HAP-1 (cell line): ENCODE measurements around the gene LIPK.
"Not testable (repeated sequence)": the region's sequence is repeated elsewhere in the genome, so short reads cannot be mapped to it uniquely, and the experiment has no call there.

Experiments
- DNase-seq, 2 experiments: peaks; one replicate each; pipeline ENCODE4 v3.0.0-alpha.2; 2016 to 2020; ENCODE audit warnings: low spot score in 2 of 2
- H3K27me3 ChIP-seq: fragments of 250-450 bp; sonication (Bioruptor Pico); 2 replicates; pipeline ENCODE4 v1.5.1; 2020; ENCODE audit warnings: low read depth, mild to moderate bottlenecking, moderate library complexity
- H3K36me3 ChIP-seq: fragments of 250-450 bp; sonication (Bioruptor Pico); replicated peaks from 2 replicates; pipeline ENCODE4 v1.5.1; 2020; ENCODE audit warnings: mild to moderate bottlenecking
- H3K4me1 ChIP-seq: fragments of 250-450 bp; sonication (Bioruptor Pico); 2 replicates; pipeline ENCODE4 v1.5.1; 2020; ENCODE audit warnings: mild to moderate bottlenecking
- H3K4me3 ChIP-seq: fragments of 250-450 bp; sonication (Bioruptor Pico); 2 replicates; pipeline ENCODE4 v1.5.1; 2020; ENCODE audit warnings: mild to moderate bottlenecking, moderate library complexity
- H3K9me3 ChIP-seq: fragments of 250-450 bp; sonication (Bioruptor Pico); 2 replicates; pipeline ENCODE4 v1.5.1; 2020; ENCODE audit warnings: mild to moderate bottlenecking, moderate library complexity
- in situ Hi-C: fragments of 300-500 bp; cut with MboI; formaldehyde crosslinking; loops from 3 replicates; pipeline ENCODE4 v1.14.3; 2020; ENCODE audit warnings: low sequenced_read_pairs, inconsistent platforms, mixed read lengths

LIPK gene

GRCh38 chr10:88687853-88688467 is 18.1 kb upstream of the LIPK start:
- DNase-seq, result peak in 1 of 2 experiments; percentile 63
- no peak overlapping the region for H3K4me3 ChIP-seq
- H3K9me3 ChIP-seq, result no peaks in the 10 kb centered on the region
- no peaks in the 10 kb centered on the region for H3K4me1 ChIP-seq
- no peaks in the 10 kb centered on the region for H3K27me3 ChIP-seq
- no peaks in the 10 kb centered on the region for H3K36me3 ChIP-seq
- in situ Hi-C loops, result loop anchor here (25.0 kb wide), 1 partner anchor 124 kb away; the partner anchor contains the start of gene LIPM

GRCh38 chr10:88689366-88689765 is 16.7 kb upstream of the LIPK start:
- Histone ChIP-seq H3K27me3 (no peaks in the 10 kb centered on the region), H3K36me3 (no peaks in the 10 kb centered on the region), H3K4me1 (peaks cover 7% of the 10 kb centered on the region; the same call in 1 of the 2 replicates), H3K9me3 (no peaks in the 10 kb centered on the region), H3K4me3 (no peak overlapping the region)
- DNase-seq, result no peak
- in situ Hi-C loops, result loop anchor here (25.0 kb wide), 1 partner anchor 123 kb away; the partner anchor contains the start of gene LIPM

- Histone ChIP-seq H3K36me3 (no peaks in the 10 kb centered on the region), H3K4me3 (no peak overlapping the region), H3K9me3 (no peaks in the 10 kb centered on the region), H3K4me1 (peaks cover 7% of the 10 kb centered on the region; the same call in 1 of the 2 replicates), H3K27me3 (no peaks in the 10 kb centered on the region)
- peak in 1 of 2 experiments; percentile 13 for DNase-seq
- in situ Hi-C loops, result loop anchor here (25.0 kb wide), 1 partner anchor 119 kb away; the partner anchor contains the start of gene LIPM
Measured at GRCh38 chr10:88693392-88694020, 12.5 kb upstream of the LIPK start.

GRCh38 chr10:88702848-88703597 is 3.0 kb upstream of the LIPK start:
- in situ Hi-C loops, result no loop called here
- Histone ChIP-seq H3K4me1 (peaks cover 18% of the 10 kb centered on the region), H3K4me3 (no peak overlapping the region), H3K27me3 (no peaks in the 10 kb centered on the region), H3K9me3 (no peaks in the 10 kb centered on the region), H3K36me3 (no peaks in the 10 kb centered on the region)
- peak; percentile 66 to 74 for DNase-seq

- H3K4me3 ChIP-seq, result no peak overlapping the region
- H3K9me3 ChIP-seq, result no peaks in the 10 kb centered on the region
- no peaks in the 10 kb centered on the region for H3K36me3 ChIP-seq
- in situ Hi-C loops, result no loop called here
- peak in 1 of 2 experiments; percentile 10 for DNase-seq
- no peaks in the 10 kb centered on the region for H3K27me3 ChIP-seq
- peaks cover 23% of the 10 kb centered on the region for H3K4me1 ChIP-seq
Measured at GRCh38 chr10:88707429-88708155, 1.5 kb downstream of the LIPK start.

- in situ Hi-C loops, H3K36me3 ChIP-seq, H3K4me3 ChIP-seq, H3K27me3 ChIP-seq, H3K9me3 ChIP-seq, DNase-seq: not testable (repeated sequence)
- peaks cover 12% of the 10 kb centered on the region for H3K4me1 ChIP-seq
Measured at GRCh38 chr10:88709361-88709760, 3.3 kb downstream of the LIPK start.

- Histone ChIP-seq H3K9me3 (no peaks in the 10 kb centered on the region), H3K27me3 (no peaks in the 10 kb centered on the region)
Measured at GRCh38 chr10:88715517-88715916, 9.5 kb downstream of the LIPK start.

GRCh38 chr10:88721392-88721791 is 15.3 kb downstream of the LIPK start:
- Histone ChIP-seq H3K36me3 (no peaks in the 10 kb centered on the region), H3K27me3 (no peaks in the 10 kb centered on the region), H3K4me1 (no peaks in the 10 kb centered on the region), H3K4me3 (no peak overlapping the region), H3K9me3 (no peaks in the 10 kb centered on the region)
- DNase-seq, result no peak
- in situ Hi-C loops, result no loop called here

More at GRCh38 chr10:88715517-88715916, 9.5 kb downstream of the LIPK start:
- in situ Hi-C loops, result no loop called here
- H3K36me3 ChIP-seq, result no peaks in the 10 kb centered on the region
- H3K4me1 ChIP-seq, result no peaks in the 10 kb centered on the region
- DNase-seq, result no peak
- no peak overlapping the region for H3K4me3 ChIP-seq

- DNase-seq, result no peak
- in situ Hi-C loops, result no loop called here
- no peaks in the 10 kb centered on the region for H3K4me1 ChIP-seq
Measured at GRCh38 chr10:88725798-88726197, 19.7 kb downstream of the LIPK start.

GRCh38 chr10:88728107-88728763 is 22.2 kb downstream of the LIPK start:
- DNase-seq, result peak in 1 of 2 experiments; percentile 85
- in situ Hi-C loops, result no loop called here

More at GRCh38 chr10:88725798-88726197, 19.7 kb downstream of the LIPK start:
- H3K36me3 ChIP-seq, result no peaks in the 10 kb centered on the region
- no peaks in the 10 kb centered on the region for H3K9me3 ChIP-seq
- H3K4me3 ChIP-seq, result no peak overlapping the region
- H3K27me3 ChIP-seq, result no peaks in the 10 kb centered on the region

GRCh38 chr10:88730864-88731263 is 24.8 kb downstream of the LIPK start:
- Histone ChIP-seq H3K36me3 (no peaks in the 10 kb centered on the region), H3K27me3 (no peaks in the 10 kb centered on the region), H3K4me3 (no peak overlapping the region), H3K9me3 (no peaks in the 10 kb centered on the region), H3K4me1 (peaks cover 9% of the 10 kb centered on the region)
- in situ Hi-C loops, result no loop called here
- no peak for DNase-seq

More at GRCh38 chr10:88728107-88728763, 22.2 kb downstream of the LIPK start:
- H3K9me3 ChIP-seq, result no peaks in the 10 kb centered on the region
- H3K36me3 ChIP-seq, result no peaks in the 10 kb centered on the region
- no peak overlapping the region for H3K4me3 ChIP-seq
- peaks cover 9% of the 10 kb centered on the region for H3K4me1 ChIP-seq
- no peaks in the 10 kb centered on the region for H3K27me3 ChIP-seq

GRCh38 chr10:88731296-88731695 is 25.2 kb downstream of the LIPK start:
- peak; percentile 51 to 69 for DNase-seq
- H3K4me1 ChIP-seq, result peaks cover 9% of the 10 kb centered on the region
- no peaks in the 10 kb centered on the region for H3K27me3 ChIP-seq
- H3K9me3 ChIP-seq, result no peaks in the 10 kb centered on the region
- in situ Hi-C loops, result no loop called here
- no peaks in the 10 kb centered on the region for H3K36me3 ChIP-seq
- no peak overlapping the region for H3K4me3 ChIP-seq

GRCh38 chr10:88733215-88733614 is 27.2 kb downstream of the LIPK start:
- no peak for DNase-seq
- no peaks in the 10 kb centered on the region for H3K27me3 ChIP-seq
- H3K9me3 ChIP-seq, result no peaks in the 10 kb centered on the region
- H3K4me1 ChIP-seq, result peaks cover 9% of the 10 kb centered on the region
- in situ Hi-C loops, result no loop called here
- H3K4me3 ChIP-seq, result no peak overlapping the region
- H3K36me3 ChIP-seq, result no peaks in the 10 kb centered on the region
